ENCODE measurements around the gene IDS.
"Not testable (repeated sequence)": the region's sequence is repeated elsewhere in the genome, so short reads cannot be mapped to it uniquely, and the experiment has no call there.

IDS gene

GRCh38 chrX:149527705-149528104, 22.6 kb upstream of the IDS start:
- no peak for DNase-seq

GRCh38 chrX:149526318-149527033, 21.4 kb upstream of the IDS start:
- not testable (repeated sequence) for DNase-seq

- DNase-seq = not testable (repeated sequence)
These were observed 20.8 kb upstream of the IDS start for GRCh38 chrX:149525903-149526302.

GRCh38 chrX:149525389-149525788, 20.3 kb upstream of the IDS start:
- not testable (repeated sequence) for DNase-seq

GRCh38 chrX:149522916-149523315, 17.8 kb upstream of the IDS start:
- DNase-seq = no peak

DNA sequence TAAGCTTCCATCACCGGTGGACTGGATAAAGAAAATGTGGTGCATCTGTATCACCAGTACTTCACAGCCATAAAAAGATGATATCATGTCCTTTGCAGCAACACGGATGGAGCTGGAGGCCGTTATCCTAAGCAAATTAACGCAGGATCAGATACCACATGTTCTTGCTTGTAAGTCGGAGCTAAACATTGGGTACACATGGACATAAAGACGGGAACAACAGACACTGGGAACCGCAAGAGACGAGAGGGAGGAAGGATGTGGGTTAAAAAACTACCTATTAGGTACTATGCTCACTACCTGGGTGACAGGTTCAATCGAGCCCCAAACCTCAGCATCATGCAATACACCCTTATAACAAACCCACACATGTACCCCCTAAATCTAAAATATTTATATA, 16.3 kb upstream of the IDS start:
- no peak for DNase-seq

DNA sequence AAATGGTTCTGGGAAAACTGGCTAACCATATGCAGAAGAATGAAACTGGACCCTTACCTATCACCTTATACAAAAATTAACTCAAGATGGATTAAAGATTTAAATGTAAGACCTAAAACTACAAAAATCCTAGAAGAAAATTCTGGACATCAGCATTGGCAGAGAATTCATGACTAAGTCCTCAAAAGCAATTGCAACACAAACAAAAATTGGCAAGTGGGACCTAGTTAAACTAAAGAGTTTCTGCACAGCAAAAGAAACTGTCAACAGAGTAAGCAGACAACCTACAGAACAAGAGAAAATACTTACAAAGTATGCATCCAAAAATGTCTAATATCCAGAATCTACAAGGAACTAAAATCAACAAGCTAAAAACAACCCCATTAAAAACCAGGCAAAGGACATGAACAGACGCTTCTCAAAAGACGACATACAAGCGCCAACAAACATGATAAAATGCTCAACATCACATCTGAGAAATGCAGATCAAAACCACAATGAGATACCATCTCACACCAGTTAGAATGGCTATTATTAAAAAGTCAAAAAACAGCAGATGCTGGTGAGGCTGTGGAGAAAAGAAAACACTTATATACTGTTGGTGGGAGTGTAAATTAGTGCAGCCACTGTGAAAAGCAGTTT, 15.7 kb upstream of the IDS start:
- DNase-seq = not testable (repeated sequence)

DNA sequence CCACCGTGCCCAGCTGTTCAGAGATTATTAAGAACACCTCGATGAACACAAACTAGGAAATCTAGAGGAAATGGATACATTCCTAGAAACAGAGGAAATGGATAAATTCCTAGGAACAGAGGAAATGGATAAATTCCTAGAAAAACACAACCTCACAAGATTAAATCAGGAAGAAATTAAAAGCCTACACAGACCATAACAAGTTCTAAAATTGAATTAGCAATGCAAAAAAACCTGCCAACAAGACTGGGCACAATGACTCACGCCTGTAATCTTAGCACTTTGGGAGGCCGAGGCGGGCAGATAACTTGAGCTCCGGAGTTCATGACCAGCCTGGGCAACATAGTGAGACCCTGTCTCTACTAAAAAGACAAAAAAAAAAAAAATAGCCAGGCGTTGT, 13.1 kb upstream of the IDS start:
- DNase-seq = no peak

DNA sequence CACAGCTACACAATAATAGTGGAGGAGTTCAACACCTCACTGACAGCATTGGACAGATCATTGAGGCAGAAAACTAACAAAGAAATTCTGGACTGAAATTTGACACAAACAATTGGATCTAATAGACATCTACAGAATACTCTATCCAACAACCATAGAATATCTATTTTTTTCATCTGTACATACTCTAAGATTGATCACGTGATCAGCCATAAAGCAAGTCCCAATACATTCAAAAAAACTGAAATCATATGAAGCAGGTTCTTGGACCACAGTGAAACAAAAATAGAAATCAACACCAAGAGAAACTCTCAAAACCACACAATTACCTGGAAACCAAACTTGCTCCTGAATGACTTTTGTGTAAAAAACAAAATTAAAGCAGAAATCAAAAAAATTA, 12.2 kb upstream of the IDS start:
- no peak for DNase-seq

GRCh38 chrX:149516604-149517003, 11.5 kb upstream of the IDS start:
- DNase-seq = no peak

DNA sequence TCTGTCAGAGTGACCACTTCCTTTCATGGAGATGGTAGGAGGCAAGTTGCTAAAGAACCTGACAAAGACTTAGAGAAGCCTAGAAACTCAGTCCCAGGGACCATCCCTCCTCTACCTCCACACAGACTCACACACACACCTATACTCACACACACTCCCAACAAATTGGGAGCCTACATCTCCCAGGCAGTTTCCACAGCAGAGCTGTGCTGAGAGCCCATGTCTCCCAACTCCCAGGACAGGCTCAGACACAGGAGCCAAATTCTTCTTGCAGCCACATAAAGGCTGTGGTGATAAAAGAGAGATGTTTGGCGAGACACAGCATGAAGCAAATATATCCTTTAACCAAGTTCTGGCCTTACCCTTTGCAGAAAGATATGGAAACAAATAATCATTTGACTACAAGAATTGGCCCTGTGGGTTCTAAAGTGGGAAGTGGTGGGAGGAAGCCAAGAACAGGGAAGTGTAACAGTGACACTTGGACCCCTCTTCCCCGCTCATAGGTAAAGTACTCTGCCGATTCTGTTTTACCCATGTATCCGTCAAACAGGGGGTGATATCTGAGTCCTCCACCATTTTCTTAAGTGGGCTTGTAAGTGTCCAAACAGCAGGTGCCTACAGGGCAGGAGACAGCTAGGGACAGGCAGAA, 11.0 kb upstream of the IDS start:
- no peak for DNase-seq

GRCh38 chrX:149513825-149514428, 8.8 kb upstream of the IDS start:
- no peak for DNase-seq

- peak; percentile 23 to 49 for DNase-seq
These were observed 7.2 kb upstream of the IDS start for GRCh38 chrX:149512225-149512885.

DNA sequence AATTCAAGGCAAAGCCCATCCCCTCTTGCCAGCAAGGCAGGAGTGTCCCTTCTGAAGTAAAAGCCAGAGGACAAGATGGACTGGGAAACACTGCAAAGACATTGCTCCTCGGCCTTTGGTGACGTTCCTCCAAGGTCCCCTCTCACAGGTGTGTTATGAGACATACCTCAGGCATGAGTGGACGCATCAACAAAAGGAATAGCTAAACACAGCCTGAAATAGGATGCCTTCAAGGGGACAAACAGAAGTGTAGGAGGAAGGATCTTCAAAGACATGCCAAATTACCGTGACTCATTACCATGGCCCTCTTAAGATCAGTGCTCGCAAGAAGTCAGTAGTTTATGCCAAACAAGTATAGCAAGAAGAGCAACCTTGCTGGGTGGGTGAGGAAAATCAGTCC, 6.0 kb upstream of the IDS start:
- DNase-seq = no peak

GRCh38 chrX:149510386-149510785, 5.3 kb upstream of the IDS start:
- no peak for DNase-seq

- no peak for DNase-seq
These were observed 3.4 kb upstream of the IDS start for GRCh38 chrX:149508467-149508866.

GRCh38 chrX:149506349-149506748, 1.2 kb upstream of the IDS start:
- no peak for DNase-seq

GRCh38 chrX:149505671-149506070, 565 bp upstream of the IDS start:
- no peak for DNase-seq

- peak; percentile 44 to 51 for DNase-seq
These were observed 736 bp downstream of the IDS start for GRCh38 chrX:149504226-149504914.

DNA sequence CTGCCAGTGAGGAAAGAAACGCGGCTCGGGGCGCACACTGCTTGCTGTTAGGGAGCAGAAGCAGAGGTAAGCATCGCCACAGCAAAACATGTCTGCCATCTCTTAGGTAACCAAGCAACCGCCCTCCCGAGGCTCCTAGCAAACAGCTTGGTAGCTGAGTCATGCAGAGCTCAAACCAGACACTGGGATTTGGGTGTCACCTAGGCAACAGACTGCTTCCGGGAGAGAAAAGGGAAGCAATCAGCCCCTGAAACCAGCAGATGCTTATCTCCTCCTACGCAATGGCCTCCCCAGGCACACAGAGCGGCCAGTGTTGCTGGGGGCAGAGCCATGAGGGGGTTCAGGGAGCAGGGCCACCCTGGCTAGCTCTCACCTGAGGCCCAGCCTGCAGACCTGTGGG, 1.7 kb downstream of the IDS start:
- DNase-seq = peak in 1 of 2 donors; percentile 31

GRCh38 chrX:149502923-149503322, 2.2 kb downstream of the IDS start:
- not testable (repeated sequence) for DNase-seq

DNA sequence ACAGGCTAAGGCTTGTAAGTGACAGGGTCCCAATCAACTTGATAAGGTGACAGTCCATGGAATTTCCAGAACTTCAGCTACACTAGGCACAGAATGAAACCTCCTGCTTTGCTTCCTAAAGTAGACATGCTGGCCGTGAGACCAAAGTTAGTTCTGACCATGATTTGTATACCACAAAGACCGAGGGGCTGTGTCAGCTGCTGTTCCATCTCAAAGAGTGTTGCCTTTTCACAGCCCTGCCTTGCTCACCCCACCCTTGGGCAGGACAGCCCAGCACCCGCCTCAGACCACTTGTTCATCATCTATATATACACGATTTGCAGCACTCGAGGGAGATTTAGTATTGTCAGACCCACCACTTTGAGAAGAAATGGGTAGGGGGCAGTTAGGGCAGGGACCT, 5.3 kb downstream of the IDS start:
- no peak for DNase-seq

- DNase-seq = no peak
These were observed 6.3 kb downstream of the IDS start for GRCh38 chrX:149498767-149499166.
